Measurements from ENCODE around the gene ACAA1. TPM values are rescaled to one million over a fixed set of nuclear protein-coding genes. Genes with fewer than 3 reads are reported as not detected.
A peak's percentile ranks its signal among the peaks of the same experiment; 100 is the strongest.

ACAA1 gene
- total RNA-seq, 4 donors from 2014 or later = 123 to 324 (median 186) TPM

- Histone ChIP-seq H3K4me1 (no peaks in the 10 kb centered on the region), H3K9me3 (no peaks in the 10 kb centered on the region), H3K36me3 (no peaks in the 10 kb centered on the region), H3K27ac (no peak overlapping the region), H3K27me3 (no peaks in the 10 kb centered on the region), H3K4me3 (no peak overlapping the region)
- TF ChIP-seq, protein P1, sequence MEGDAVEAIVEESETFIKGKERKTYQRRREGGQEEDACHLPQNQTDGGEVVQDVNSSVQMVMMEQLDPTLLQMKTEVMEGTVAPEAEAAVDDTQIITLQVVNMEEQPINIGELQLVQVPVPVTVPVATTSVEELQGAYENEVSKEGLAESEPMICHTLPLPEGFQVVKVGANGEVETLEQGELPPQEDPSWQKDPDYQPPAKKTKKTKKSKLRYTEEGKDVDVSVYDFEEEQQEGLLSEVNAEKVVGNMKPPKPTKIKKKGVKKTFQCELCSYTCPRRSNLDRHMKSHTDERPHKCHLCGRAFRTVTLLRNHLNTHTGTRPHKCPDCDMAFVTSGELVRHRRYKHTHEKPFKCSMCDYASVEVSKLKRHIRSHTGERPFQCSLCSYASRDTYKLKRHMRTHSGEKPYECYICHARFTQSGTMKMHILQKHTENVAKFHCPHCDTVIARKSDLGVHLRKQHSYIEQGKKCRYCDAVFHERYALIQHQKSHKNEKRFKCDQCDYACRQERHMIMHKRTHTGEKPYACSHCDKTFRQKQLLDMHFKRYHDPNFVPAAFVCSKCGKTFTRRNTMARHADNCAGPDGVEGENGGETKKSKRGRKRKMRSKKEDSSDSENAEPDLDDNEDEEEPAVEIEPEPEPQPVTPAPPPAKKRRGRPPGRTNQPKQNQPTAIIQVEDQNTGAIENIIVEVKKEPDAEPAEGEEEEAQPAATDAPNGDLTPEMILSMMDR (IDR thresholded peaks at IDR 0.05) = no peak
- no peak for TF ChIP-seq POLR2A (IDR thresholded peaks at IDR 0.05)
- DNase-seq = no peak
Measured at GRCh38 chr3:38147421-38147820, 10.5 kb upstream of the ACAA1 start.

- Histone ChIP-seq H3K36me3 (peaks cover 0 to 4% (median 0%) of the 10 kb centered on the region in 3 donors), H3K9me3 (no peaks in the 10 kb centered on the region), H3K27me3 (no peaks in the 10 kb centered on the region), H3K4me1 (no peaks in the 10 kb centered on the region), H3K4me3 (no peak overlapping the region), H3K27ac (no peak overlapping the region)
- no peak for TF ChIP-seq POLR2A (IDR thresholded peaks at IDR 0.05)
- TF ChIP-seq, protein P1 (IDR thresholded peaks at IDR 0.05) = no peak
- no peak for DNase-seq
Measured at GRCh38 chr3:38146504-38146903, 9.6 kb upstream of the ACAA1 start.

GRCh38 chr3:38143511-38143910 lies 6.6 kb upstream of the ACAA1 start:
- peaks cover 0 to 16% (median 6%) of the 10 kb centered on the region in 4 donors for H3K4me1 ChIP-seq
- H3K36me3 ChIP-seq = peaks cover 0 to 13% (median 0%) of the 10 kb centered on the region in 3 donors
- DNase-seq = peak in 1 of 3 donors; percentile 9
- H3K27ac ChIP-seq = no peak overlapping the region
- TF ChIP-seq, protein P1 (IDR thresholded peaks at IDR 0.05) = no peak
- H3K9me3 ChIP-seq = no peaks in the 10 kb centered on the region
- no peaks in the 10 kb centered on the region for H3K27me3 ChIP-seq
- no peak overlapping the region for H3K4me3 ChIP-seq

- H3K9me3 ChIP-seq = no peaks in the 10 kb centered on the region
- no peaks in the 10 kb centered on the region for H3K27me3 ChIP-seq
- no peak overlapping the region for H3K27ac ChIP-seq
- peak in 1 of 3 donors; percentile 3 for DNase-seq
- H3K4me1 ChIP-seq = peaks cover 0 to 19% (median 7%) of the 10 kb centered on the region in 4 donors
- H3K36me3 ChIP-seq = peaks cover 0 to 13% (median 0%) of the 10 kb centered on the region in 3 donors
- no peak overlapping the region for H3K4me3 ChIP-seq
- TF ChIP-seq POLR2A (IDR thresholded peaks at IDR 0.05) = no peak
- TF ChIP-seq, protein P1 (IDR thresholded peaks at IDR 0.05) = no peak
Measured at GRCh38 chr3:38142959-38143358, 6.0 kb upstream of the ACAA1 start.

DNA sequence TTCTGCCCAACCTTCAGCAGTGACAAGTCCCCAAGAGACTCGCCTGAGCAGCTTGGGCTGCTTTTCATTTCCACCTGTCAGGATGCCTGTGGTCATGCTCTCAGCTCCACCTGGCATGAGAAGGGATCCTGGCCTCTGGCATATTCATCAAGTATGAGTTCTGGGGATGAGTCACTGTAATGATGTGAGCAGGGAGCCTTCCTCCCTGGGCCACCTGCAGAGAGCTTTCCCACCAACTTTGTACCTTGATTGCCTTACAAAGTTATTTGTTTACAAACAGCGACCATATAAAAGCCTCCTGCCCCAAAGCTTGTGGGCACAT lies 5.0 kb upstream of the ACAA1 start:
- peak in 2 of 3 donors; percentile 9 to 45 for DNase-seq
- no peak for TF ChIP-seq POLR2A (IDR thresholded peaks at IDR 0.05)
- TF ChIP-seq, protein P1 (IDR thresholded peaks at IDR 0.05) = no peak
- Histone ChIP-seq H3K36me3 (peaks cover 0 to 13% (median 0%) of the 10 kb centered on the region in 3 donors), H3K9me3 (no peaks in the 10 kb centered on the region), H3K27ac (no peak overlapping the region), H3K27me3 (no peaks in the 10 kb centered on the region), H3K4me1 (peaks cover 0 to 24% (median 9%) of the 10 kb centered on the region in 4 donors), H3K4me3 (no peak overlapping the region)
